PFSK-1 (cell line): ENCODE results near the gene PSMC5. TPM values are rescaled to one million over a fixed set of nuclear protein-coding genes. Genes with fewer than 3 reads are reported as not detected.

Source experiments
- FOXP2 ChIP-seq: optimal IDR thresholded peaks from 2 replicates; pipeline ENCODE3; 2011; ENCODE audit warnings: borderline replicate concordance, control low read depth, inconsistent platforms; ENCODE audit not compliant: insufficient read depth; ENCODE audit errors: extremely low read length, extremely low read depth
- POLR2AphosphoS5 ChIP-seq: IDR thresholded peaks from 2 replicates; pipeline ENCODE4 v1.6.1; 2012; ENCODE audit warnings: low read depth, mild to moderate bottlenecking, control low read depth, low read length, moderate library complexity
- REST ChIP-seq, 2 experiments: IDR thresholded peaks; 2 replicates each; pipeline versions ENCODE4 v1.6.1 to v1.8.0; 2011 to 2012; ENCODE audit warnings: low read depth in 2 of 2, low read length in 2 of 2, control low read depth in 1 of 2, inconsistent platforms in 1 of 2, mild to moderate bottlenecking in 1 of 2, moderate library complexity in 1 of 2; ENCODE audit not compliant: insufficient read depth in 1 of 2
- SIN3A ChIP-seq: IDR thresholded peaks from 2 replicates; pipeline ENCODE4 v1.6.1; 2012; ENCODE audit warnings: mild to moderate bottlenecking, low read length, moderate library complexity, borderline replicate concordance; ENCODE audit not compliant: insufficient read depth
- TAF1 ChIP-seq: IDR thresholded peaks from 2 replicates; pipeline ENCODE4 v1.6.1; 2012; ENCODE audit warnings: low read length, control low read depth, borderline replicate concordance; ENCODE audit not compliant: insufficient read depth
- polyA plus RNA-seq: library from polyadenylated mRNA; unstranded; fragments of >200 nt; gene quantifications from one replicate; pipeline ENCODE4 v1.2.1, GENCODE V29; 2012; ENCODE audit warnings: low read depth, missing spikeins; ENCODE audit not compliant: insufficient read length

The PSMC5 gene
- polyA plus RNA-seq: 293 TPM

GRCh38 chr17:63827002-63827800 lies at the start of gene PSMC5, which contains the start of gene FTSJ3:
PSMC5 (plus strand) TSS chr17:63827431; CDS start chr17:63827491, 60 bp downstream.
FTSJ3 (minus strand) TSS chr17:63827663; CDS start chr17:63826902, 761 bp downstream.
- TF ChIP-seq SIN3A (0 out of 2 replicates have a peak, but pooled peaks have one; percentile 2), TAF1 (peak; percentile 97), FOXP2 (peak; percentile 67), POLR2AphosphoS5 (peak; percentile 85), REST (IDR thresholded peaks at IDR 0.05; ENCODE audit: insufficient read depth in 1 of 2, low read depth in 2 of 2, low read length in 2 of 2) (no peak)

GRCh38 chr17:63780507-63780906 lies 46.7 kb upstream of the PSMC5 start:
- TF ChIP-seq POLR2AphosphoS5 (no peak), SIN3A (no peak), REST (IDR thresholded peaks at IDR 0.05; ENCODE audit: insufficient read depth in 1 of 2, low read depth in 2 of 2, low read length in 2 of 2) (no peak), FOXP2 (no peak), TAF1 (no peak)

DNA sequence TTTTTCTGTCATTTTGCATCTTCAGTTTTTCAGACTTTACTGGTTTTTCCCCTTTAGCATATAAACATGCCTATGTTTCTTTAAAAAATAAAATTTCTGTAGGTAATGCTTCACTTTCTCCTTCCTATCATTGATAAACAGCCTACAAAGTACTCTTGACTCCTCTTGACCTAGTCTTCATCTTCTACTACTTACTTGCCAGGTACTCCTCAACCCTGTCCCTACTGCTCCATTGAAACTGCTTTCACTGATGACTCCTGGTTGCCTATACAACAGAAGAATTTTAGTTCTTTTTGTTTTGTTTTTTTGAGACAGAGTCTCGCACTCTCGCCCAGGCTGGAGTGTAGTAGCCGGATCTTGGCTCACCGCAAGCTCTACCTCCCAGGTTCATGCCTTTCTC lies 46.3 kb upstream of the PSMC5 start:
- TF ChIP-seq TAF1 (no peak), SIN3A (no peak), FOXP2 (no peak), POLR2AphosphoS5 (no peak), REST (IDR thresholded peaks at IDR 0.05; ENCODE audit: insufficient read depth in 1 of 2, low read depth in 2 of 2, low read length in 2 of 2) (no peak)

GRCh38 chr17:63783522-63783921 lies 43.7 kb upstream of the PSMC5 start:
- TF ChIP-seq POLR2AphosphoS5: no peak
- no peak for TF ChIP-seq REST (IDR thresholded peaks at IDR 0.05; ENCODE audit: insufficient read depth in 1 of 2, low read depth in 2 of 2, low read length in 2 of 2)
- no peak for TF ChIP-seq SIN3A
- no peak for TF ChIP-seq FOXP2
